Natural killer cell (primary cell): ENCODE data around the gene KCTD16. TPM values are rescaled to one million over a fixed set of nuclear protein-coding genes. Genes with fewer than 3 reads are reported as not detected.

ENCODE experiments used
- ATAC-seq, 3 donors: fragments of 150-1000 bp in 2 of 3; fragments of 200-7000 bp in 1 of 3; cut with Tn5 transposase; 1 replicate in 1 of 3; 2 replicates in 2 of 3; pipeline ENCODE4 v1.10.0; 2021; ENCODE audit warnings: mild to moderate bottlenecking in 2 of 3, moderate library complexity in 2 of 3
- DNase-seq, 2 donors: peaks; one replicate each; pipeline versions ENCODE4 v3.0.0 to v3.0.0-alpha.2; 2013 to 2021; ENCODE audit warnings: mixed read lengths in 1 of 2
- H3K27ac ChIP-seq: one replicate; pipeline ENCODE4 v1.5.1; 2013; ENCODE audit warnings: mild to moderate bottlenecking, low read length
- H3K27me3 ChIP-seq: one replicate; pipeline ENCODE4 v1.6.1; 2013; ENCODE audit warnings: low read length; ENCODE audit not compliant: control insufficient read depth, insufficient read depth
- H3K36me3 ChIP-seq: one replicate; pipeline ENCODE4 v1.6.1; 2013; ENCODE audit warnings: low read length; ENCODE audit not compliant: control insufficient read depth, insufficient read depth
- H3K4me1 ChIP-seq: one replicate; pipeline ENCODE4 v1.6.1; 2013; ENCODE audit warnings: low read length; ENCODE audit not compliant: control insufficient read depth, insufficient read depth
- H3K4me3 ChIP-seq: one replicate; pipeline ENCODE4 v1.5.1; 2013; ENCODE audit warnings: low read length
- H3K9me3 ChIP-seq: one replicate; pipeline ENCODE4 v1.6.1; 2013; ENCODE audit warnings: low read length; ENCODE audit not compliant: control insufficient read depth, insufficient read depth
- H3K27ac Mint-ChIP-seq, 2 donors: one replicate each; pipeline ENCODE4 v1.8.0; 2022; ENCODE audit warnings: mild to moderate bottlenecking in 2 of 2, mixed read lengths in 2 of 2, moderate library complexity in 1 of 2
- H3K27me3 Mint-ChIP-seq, 2 donors: one replicate each; pipeline ENCODE4 v1.8.0; 2022; ENCODE audit warnings: low read depth in 2 of 2, mixed read lengths in 2 of 2
- H3K36me3 Mint-ChIP-seq: one replicate; pipeline ENCODE4 v1.8.0; 2022; ENCODE audit warnings: mixed read lengths
- H3K4me1 Mint-ChIP-seq, 2 donors: one replicate each; pipeline ENCODE4 v1.8.0; 2022; ENCODE audit warnings: mixed read lengths in 2 of 2
- H3K4me3 Mint-ChIP-seq: one replicate; pipeline ENCODE4 v1.8.0; 2022; ENCODE audit warnings: mild to moderate bottlenecking, moderate library complexity, mixed read lengths
- H3K9me3 Mint-ChIP-seq, 2 donors: one replicate each; pipeline ENCODE4 v1.8.0; 2022; ENCODE audit warnings: mixed read lengths in 2 of 2
- CTCF ChIP-seq: fragments of 200-600 bp; IDR thresholded peaks from one replicate; pipeline ENCODE4 v1.8.0; 2022; ENCODE audit warnings: antibody characterized with exemption
- WGBS: methylation state at CpG from one replicate; pipeline ENCODE4 v1.1.7; 2013; ENCODE audit warnings: missing lambda C conversion rate; ENCODE audit not compliant: insufficient coverage; 5-methylcytosine and 5-hydroxymethylcytosine counted together
- intact Hi-C: fragments of 100-400 bp; cut with micrococcal nuclease; formaldehyde crosslinking; loops from one replicate; pipeline ENCODE4 v1.14.2; 2022
- total RNA-seq, 4 donors: library from RNA; stranded (reverse); fragments of 120-200 nt in 1 of 4; gene quantifications; one replicate each; pipeline versions ENCODE4 v1.2.3 to v1.2.4, GENCODE V29; 2013 to 2022

The KCTD16 gene
- total RNA-seq, 3 donors from 2014 or later (not counting 1 experiment from before 2014, with no cell fraction given): 0.16 TPM; not detected in 2

- Mint-ChIP-seq H3K27ac (no peak overlapping the region), H3K9me3 (peaks cover 3 to 8% of the 10 kb centered on the region in 2 donors), H3K4me1 (no peaks in the 10 kb centered on the region), H3K27me3 (no peaks in the 10 kb centered on the region), H3K36me3 (peaks cover 5% of the 10 kb centered on the region), H3K4me3 (no peak overlapping the region)
- ATAC-seq (no peak), DNase-seq (no peak)
- Histone ChIP-seq H3K27ac (no peak overlapping the region), H3K4me1 (no peaks in the 10 kb centered on the region), H3K4me3 (no peak overlapping the region), H3K9me3 (no peaks in the 10 kb centered on the region), H3K27me3 (no peaks in the 10 kb centered on the region), H3K36me3 (no peaks in the 10 kb centered on the region)
- TF ChIP-seq CTCF: no peak
- WGBS: no CpG with 5 or more reads among the region's 1 CpG
- intact Hi-C loops: no loop called here
Observed at GRCh38 chr5:144385597-144385996, 214.9 kb downstream of the KCTD16 start.

- no peak for ATAC-seq
Observed at GRCh38 chr5:144386315-144386714, 215.6 kb downstream of the KCTD16 start.

GRCh38 chr5:144390133-144390532 lies 219.5 kb downstream of the KCTD16 start:
- Histone ChIP-seq H3K27me3 (no peaks in the 10 kb centered on the region), H3K9me3 (no peaks in the 10 kb centered on the region), H3K27ac (no peak overlapping the region), H3K4me1 (no peaks in the 10 kb centered on the region), H3K4me3 (no peak overlapping the region), H3K36me3 (no peaks in the 10 kb centered on the region)
- no peak for ATAC-seq
- no peaks in the 10 kb centered on the region for H3K27me3 Mint-ChIP-seq
- DNase-seq: no peak
- H3K27ac Mint-ChIP-seq: no peak overlapping the region
- no peak overlapping the region for H3K4me3 Mint-ChIP-seq
- peaks cover 0 to 3% of the 10 kb centered on the region in 2 donors for H3K9me3 Mint-ChIP-seq
- intact Hi-C loops: no loop called here
- H3K36me3 Mint-ChIP-seq: no peaks in the 10 kb centered on the region
- WGBS: 40% methylated on average over 1 of the region's 1 CpG
- H3K4me1 Mint-ChIP-seq: no peaks in the 10 kb centered on the region
- no peak for TF ChIP-seq CTCF

More at GRCh38 chr5:144386315-144386714, 215.6 kb downstream of the KCTD16 start:
- no peak overlapping the region for H3K4me3 ChIP-seq
- no peak overlapping the region for H3K4me3 Mint-ChIP-seq
- no peak overlapping the region for H3K27ac ChIP-seq
- H3K27me3 Mint-ChIP-seq: no peaks in the 10 kb centered on the region
- H3K36me3 Mint-ChIP-seq: no peaks in the 10 kb centered on the region
- DNase-seq: no peak
- no peaks in the 10 kb centered on the region for H3K27me3 ChIP-seq
- TF ChIP-seq CTCF: no peak
- no peaks in the 10 kb centered on the region for H3K4me1 Mint-ChIP-seq
- no peaks in the 10 kb centered on the region for H3K4me1 ChIP-seq
- intact Hi-C loops: no loop called here
- peaks cover 2 to 7% of the 10 kb centered on the region in 2 donors for H3K9me3 Mint-ChIP-seq
- H3K36me3 ChIP-seq: no peaks in the 10 kb centered on the region
- H3K9me3 ChIP-seq: no peaks in the 10 kb centered on the region
- WGBS: no CpG with 5 or more reads among the region's 1 CpG
- no peak overlapping the region for H3K27ac Mint-ChIP-seq

- Histone ChIP-seq H3K27me3 (no peaks in the 10 kb centered on the region), H3K36me3 (no peaks in the 10 kb centered on the region), H3K27ac (no peak overlapping the region), H3K4me3 (no peak overlapping the region), H3K4me1 (no peaks in the 10 kb centered on the region), H3K9me3 (no peaks in the 10 kb centered on the region)
- Mint-ChIP-seq H3K36me3 (no peaks in the 10 kb centered on the region), H3K9me3 (peaks cover 0 to 3% of the 10 kb centered on the region in 2 donors), H3K27ac (no peak overlapping the region), H3K4me1 (no peaks in the 10 kb centered on the region), H3K4me3 (no peak overlapping the region), H3K27me3 (no peaks in the 10 kb centered on the region)
- DNase-seq: no peak
- no peak for ATAC-seq
- no peak for TF ChIP-seq CTCF
- intact Hi-C loops: no loop called here
- 67% methylated on average over 1 of the region's 2 CpGs for WGBS
Observed at GRCh38 chr5:144391044-144391443, 220.4 kb downstream of the KCTD16 start.
